Ramos (cell line): ENCODE results near the gene TET2.

Experiments
- in situ Hi-C: fragments of 300-500 bp; cut with MboI; formaldehyde crosslinking; loops from one replicate; pipeline ENCODE4 v1.14.3; 2022; ENCODE audit warnings: low sequenced_read_pairs; ENCODE audit not compliant: unreplicated experiment

Gene TET2

DNA sequence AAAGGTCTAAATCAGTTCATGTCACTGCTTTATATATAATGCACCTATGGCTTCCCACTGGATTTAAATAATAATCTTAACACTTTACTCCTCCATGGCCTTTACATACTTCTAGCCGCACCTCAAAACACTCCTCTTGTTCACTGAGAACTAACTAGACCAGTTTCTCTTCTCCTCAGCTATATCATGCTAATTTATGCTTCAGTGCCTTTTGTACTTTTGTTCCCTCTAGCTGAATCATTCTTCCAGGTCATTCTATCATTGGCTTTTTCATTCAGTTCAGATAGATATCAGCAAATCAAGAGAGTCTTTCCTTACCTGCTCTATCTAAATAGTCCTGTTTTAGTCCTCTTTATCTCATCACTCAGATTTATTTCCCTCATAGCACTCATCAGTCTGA is 64.2 kb downstream of the TET2 start:
- in situ Hi-C loops = no loop called here

DNA sequence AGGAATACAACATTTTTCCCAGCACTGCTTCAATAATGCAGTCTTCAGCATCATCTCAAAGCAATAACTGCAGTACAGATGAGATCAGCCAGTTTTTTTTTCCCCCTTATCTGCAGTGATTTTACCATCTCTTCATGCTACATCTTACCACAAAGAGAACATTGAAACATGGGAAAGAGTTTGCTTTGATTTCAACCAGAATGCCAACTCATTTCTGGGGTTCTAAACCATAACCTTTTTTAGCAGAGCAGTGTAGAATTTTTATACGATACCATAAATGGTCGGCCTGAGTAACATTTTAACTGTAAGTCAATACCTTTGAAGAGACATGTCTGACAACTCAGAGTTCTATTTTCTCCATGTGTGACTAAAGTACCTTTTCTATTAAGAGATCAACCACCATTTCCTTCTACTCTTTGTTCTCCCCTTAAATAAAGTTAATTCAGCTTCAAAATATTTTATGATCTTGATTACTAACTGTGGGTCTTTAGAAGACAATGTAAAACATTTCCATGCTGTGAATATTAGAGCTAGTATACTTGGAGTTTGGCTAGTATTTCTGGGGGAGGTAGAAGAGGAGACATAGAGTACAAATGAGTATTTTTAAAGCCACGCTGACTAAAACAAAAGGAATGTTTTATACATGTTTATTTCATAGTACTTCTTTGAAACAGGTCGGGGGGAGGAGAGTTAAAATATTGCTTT is 69.1 kb downstream of the TET2 start:
- in situ Hi-C loops = no loop called here

DNA sequence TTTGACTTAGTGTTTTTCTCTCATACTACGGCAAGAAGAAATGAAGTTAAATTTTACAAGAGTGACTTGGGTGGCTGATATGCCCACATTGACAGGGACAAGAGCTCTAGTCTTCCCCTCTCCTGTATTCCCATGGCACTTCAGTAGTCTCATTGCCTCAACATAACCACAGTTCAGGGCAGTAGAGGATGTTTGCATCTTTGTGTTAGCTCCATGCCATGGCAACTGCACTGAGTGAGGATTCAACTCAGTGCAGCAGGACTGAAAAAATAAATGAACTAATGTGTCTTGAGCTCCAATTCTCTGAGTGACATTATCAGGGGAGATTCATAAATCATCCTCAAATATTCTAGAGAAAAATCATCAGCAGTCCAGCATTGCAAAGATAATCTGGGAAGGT is 78.8 kb downstream of the TET2 start:
- in situ Hi-C loops = no loop called here

DNA sequence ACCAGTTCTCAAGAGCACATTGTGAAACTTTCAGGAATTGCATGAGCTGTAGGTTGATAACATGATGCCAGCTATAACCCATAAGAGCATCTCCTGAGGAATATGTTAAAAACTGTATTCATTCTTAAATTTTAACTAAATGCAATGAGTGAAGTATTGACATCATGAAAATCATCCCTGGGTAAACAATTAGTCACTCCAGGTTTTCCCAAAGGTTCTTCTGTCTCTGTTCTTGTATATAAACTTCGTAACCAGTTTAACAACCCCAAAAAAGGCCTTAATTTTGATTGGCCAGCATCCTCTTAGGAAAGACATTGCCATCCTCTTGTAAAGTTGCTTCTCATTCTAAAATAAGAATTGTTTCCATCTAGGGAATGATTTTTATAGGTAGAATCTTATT is 80.4 kb downstream of the TET2 start:
- in situ Hi-C loops = no loop called here

DNA sequence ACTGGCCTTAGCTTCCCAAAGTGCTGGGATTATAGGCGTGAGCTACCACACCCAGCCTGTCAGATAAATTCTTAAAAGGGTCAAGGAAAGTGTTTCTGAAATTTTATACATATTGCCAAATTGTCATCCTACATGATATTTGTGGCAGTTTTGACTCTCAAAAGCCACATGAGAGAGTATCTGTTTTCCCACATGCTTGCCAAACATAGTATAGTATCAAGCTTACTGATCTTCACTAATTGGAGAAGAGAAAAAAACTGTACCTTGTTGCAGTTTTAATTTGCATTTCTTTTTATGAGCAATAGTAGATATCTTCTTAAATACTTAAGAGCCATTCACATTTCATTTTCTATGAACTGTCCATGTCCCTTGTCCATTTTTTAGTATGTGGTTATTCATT is 83.6 kb downstream of the TET2 start:
- in situ Hi-C loops = no loop called here

DNA sequence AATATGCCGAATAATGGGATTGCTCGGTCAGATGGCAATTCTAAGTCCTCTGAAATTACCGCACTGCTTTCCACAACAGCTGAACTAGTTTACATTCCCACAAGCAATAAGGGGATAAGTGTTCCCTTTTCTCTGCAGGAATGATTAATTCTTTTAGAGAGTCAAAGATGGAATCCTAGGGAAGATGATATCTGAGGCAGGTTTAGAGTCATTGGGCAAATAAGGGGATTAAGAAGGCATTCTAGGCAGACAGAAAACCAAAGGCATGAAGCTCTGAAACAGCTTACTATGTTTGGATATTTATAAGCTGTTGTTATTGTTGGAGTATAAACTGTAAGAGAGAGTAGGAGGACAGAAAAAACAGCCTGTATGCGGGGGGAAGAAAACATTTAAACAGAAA is 85.7 kb downstream of the TET2 start:
- in situ Hi-C loops = no loop called here

DNA sequence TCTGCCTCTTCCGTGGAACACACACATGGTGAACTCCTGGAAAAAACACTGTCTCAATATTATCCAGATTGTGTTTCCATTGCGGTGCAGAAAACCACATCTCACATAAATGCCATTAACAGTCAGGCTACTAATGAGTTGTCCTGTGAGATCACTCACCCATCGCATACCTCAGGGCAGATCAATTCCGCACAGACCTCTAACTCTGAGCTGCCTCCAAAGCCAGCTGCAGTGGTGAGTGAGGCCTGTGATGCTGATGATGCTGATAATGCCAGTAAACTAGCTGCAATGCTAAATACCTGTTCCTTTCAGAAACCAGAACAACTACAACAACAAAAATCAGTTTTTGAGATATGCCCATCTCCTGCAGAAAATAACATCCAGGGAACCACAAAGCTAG is 87.9 kb downstream of the TET2 start:
- in situ Hi-C loops = no loop called here

DNA sequence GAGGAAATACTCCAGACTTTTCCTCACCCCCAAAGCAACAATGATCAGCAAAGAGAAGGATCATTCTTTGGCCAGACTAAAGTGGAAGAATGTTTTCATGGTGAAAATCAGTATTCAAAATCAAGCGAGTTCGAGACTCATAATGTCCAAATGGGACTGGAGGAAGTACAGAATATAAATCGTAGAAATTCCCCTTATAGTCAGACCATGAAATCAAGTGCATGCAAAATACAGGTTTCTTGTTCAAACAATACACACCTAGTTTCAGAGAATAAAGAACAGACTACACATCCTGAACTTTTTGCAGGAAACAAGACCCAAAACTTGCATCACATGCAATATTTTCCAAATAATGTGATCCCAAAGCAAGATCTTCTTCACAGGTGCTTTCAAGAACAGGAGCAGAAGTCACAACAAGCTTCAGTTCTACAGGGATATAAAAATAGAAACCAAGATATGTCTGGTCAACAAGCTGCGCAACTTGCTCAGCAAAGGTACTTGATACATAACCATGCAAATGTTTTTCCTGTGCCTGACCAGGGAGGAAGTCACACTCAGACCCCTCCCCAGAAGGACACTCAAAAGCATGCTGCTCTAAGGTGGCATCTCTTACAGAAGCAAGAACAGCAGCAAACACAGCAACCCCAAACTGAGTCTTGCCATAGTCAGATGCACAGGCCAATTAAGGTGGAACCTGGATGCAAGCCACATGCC is 89.7 kb downstream of the TET2 start:
- in situ Hi-C loops = no loop called here

DNA sequence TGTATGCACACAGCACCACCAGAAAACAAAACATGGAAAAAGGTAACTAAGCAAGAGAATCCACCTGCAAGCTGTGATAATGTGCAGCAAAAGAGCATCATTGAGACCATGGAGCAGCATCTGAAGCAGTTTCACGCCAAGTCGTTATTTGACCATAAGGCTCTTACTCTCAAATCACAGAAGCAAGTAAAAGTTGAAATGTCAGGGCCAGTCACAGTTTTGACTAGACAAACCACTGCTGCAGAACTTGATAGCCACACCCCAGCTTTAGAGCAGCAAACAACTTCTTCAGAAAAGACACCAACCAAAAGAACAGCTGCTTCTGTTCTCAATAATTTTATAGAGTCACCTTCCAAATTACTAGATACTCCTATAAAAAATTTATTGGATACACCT is 90.2 kb downstream of the TET2 start:
- in situ Hi-C loops = no loop called here

DNA sequence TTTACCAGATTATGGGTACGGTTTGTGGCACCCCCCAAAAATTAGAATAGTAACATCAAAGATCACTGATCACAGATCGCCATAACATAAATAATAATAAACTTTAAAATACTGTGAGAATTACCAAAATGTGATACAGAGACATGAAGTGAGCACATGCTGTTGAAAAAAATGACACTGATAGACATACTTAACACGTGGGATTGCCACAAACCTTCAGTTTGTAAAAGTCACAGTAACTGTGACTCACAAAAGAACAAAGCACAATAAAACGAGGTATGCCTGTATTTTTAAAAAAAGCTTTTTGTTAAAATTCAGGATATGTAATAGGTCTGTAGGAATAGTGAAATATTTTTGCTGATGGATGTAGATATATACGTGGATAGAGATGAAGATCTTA is 93.4 kb downstream of the TET2 start:
- in situ Hi-C loops = no loop called here

DNA sequence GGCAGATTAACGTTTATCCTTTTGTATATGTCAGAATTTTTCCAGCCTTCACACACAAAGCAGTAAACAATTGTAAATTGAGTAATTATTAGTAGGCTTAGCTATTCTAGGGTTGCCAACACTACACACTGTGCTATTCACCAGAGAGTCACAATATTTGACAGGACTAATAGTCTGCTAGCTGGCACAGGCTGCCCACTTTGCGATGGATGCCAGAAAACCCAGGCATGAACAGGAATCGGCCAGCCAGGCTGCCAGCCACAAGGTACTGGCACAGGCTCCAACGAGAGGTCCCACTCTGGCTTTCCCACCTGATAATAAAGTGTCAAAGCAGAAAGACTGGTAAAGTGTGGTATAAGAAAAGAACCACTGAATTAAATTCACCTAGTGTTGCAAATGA is 94.8 kb downstream of the TET2 start:
- in situ Hi-C loops = no loop called here

DNA sequence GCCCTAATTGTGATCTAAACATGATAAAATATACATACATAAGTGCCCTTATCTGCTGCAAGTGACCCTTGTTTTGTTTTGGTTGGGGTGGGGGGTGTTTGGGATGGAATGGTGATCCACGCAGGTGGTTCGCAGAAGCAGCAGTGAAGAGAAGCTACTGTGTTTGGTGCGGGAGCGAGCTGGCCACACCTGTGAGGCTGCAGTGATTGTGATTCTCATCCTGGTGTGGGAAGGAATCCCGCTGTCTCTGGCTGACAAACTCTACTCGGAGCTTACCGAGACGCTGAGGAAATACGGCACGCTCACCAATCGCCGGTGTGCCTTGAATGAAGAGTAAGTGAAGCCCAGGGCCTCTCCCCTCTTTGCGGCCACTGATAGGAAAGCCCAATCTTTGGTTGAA is 96.8 kb downstream of the TET2 start:
- in situ Hi-C loops = no loop called here

DNA sequence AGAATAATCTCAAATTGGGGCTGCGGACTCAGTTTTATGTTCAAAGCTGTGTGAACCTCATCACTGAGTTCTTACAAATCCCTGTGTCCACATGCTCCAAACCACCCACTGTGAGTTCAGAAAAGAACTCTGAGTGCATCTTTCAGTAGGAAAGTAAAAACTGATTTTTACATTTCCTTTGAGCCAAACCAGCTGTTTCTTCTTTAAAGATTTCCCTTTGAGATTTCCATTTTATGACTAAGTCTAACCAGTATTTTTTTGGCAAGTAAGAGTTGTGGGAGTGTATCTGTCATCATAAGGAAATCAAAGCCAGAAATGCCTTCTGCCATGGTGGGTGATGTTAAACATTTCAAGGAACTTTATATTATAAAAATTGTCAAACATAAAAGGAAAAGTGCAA is 100.0 kb downstream of the TET2 start:
- in situ Hi-C loops = no loop called here

DNA sequence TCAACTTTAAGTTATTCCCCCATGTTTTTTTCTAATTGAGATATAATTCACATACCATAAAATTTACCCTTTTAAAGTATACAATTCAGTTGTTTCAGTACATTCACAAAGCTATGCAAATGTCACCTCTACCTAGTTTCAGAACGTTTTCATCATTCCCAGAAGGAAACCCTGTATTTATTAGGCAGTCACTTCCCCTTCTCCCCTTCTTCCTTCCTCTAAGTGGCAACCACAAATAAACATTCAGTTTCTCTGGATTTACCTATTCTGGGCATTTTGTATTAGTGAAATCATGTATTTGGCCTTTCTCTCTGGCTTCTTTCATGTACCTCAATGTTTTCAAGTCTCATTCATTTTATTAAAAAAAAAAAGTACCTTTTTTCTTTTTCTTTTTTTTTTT is 101.9 kb downstream of the TET2 start:
- in situ Hi-C loops = no loop called here

DNA sequence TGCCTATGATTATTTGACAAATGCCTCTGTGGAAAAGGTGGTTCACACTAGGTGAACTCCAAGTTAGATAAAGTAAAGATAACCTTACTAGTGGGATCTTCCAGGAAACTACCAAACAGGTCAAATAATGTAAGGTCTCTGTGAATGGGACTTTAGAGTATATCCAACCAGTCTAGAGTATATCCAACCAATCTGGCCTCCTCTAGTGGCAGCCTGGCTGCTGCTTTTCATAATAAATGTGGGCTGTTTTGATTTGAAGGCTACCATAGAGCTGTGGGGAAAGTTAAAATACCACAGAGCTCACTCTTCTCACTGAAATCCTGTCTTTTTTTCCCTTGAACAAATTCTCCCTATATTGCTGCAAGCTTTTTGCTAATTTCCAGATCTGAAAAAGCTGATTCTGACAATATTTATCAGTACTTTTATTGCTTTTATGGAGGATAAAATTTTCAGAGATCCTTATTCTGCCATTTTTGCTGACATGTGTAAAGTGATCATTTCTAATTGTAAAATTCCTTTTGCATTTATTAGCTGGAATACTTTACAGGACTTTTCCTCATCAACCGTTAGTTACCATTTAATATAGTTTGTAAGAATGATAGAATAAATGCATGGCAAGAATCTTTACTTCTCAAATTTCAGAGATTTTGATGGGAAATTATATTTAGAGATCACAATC is 111.3 kb downstream of the TET2 start:
- in situ Hi-C loops = no loop called here

DNA sequence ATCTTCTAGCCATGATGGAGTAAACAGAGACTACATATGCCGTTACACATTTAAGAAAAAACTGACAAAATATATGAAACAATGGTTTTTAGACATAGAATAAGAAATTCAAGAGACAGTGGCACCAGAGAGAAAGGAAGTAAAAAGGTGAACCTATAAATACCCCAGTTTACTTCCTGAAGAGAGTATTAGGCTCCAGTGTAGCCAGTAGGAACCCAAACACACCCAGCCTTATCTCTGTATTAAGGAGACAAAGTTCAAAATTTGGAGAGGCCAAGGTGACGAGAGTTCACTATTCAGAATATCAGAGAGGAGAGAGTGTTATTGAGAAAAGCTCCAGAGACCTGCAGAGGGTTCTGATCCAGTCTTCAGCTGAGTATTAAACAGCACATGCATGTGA is 119.0 kb downstream of the TET2 start:
- in situ Hi-C loops = no loop called here

DNA sequence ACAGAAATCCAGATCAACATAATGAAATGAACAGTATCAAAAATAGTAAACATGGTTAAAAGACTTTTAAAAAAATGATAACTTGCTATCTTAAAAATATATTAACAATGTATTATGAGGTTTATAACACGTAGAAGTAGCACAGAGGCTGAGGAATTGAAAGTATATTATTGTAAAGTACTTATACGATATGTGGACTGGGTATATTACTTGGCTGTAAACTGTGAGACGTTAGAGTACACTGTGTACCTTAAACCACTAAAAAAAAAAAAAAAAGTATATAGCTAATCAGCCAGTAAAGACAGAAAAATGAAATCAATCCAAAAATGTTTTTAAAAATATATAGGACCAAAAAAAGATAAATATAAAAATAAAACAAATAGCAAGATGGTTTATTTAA is 120.6 kb downstream of the TET2 start:
- in situ Hi-C loops = no loop called here

DNA sequence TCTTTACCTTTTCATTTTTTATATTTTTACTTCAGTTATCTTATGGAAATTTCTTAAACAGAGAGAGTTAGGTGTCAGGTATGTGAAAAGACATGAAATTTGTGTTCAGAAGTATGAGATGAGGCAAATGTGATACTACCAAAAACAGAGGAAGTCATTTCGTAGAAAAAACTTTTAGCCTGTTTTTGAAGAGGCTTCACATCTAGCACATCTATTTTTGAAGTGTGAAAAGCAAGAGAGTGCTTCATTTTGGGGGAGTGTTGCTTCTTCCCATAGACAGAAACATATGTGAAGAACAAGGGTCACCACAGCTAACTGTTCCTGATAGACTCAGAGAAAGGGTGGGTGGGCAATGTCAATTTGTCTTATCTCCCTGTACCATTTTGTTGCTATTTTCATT is 125.3 kb downstream of the TET2 start:
- in situ Hi-C loops = no loop called here

DNA sequence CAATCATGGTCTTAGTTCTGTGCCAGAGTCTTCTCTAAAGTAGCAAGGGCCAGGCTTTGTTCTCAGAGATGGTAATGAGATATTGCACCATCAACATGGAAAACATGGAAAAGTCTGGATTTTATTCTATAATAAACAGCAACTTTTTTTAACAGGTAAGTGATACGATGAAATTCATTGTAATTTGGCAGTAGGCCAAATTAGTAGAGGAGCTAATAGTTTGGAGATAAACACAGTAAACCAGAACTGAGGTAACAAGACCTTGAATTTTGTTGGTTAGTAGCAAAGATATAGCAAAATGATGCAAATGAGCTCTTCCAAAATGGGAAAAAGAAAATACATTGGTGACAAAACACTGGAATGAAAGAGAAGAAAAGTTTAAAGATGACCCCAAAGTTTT is 126.6 kb downstream of the TET2 start:
- in situ Hi-C loops = no loop called here

DNA sequence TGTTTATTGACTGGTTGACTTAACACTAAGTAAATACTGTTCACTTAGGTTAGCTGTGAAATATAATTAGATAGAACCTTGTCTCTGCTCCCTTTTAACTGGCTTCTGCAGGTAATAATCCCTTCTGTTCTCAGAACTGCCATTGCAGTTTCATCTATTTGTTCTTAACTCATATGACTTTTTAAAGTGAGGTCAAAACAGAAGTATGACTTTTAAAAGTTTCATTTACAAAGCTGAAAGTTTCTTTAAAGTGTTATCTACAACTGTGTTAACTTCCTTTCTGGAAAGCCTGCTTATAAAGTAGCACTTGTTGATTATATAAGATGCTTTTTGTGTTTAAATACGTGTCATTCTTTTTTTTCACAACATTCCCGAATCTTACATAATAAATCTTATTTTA is 127.4 kb downstream of the TET2 start:
- in situ Hi-C loops = no loop called here

DNA sequence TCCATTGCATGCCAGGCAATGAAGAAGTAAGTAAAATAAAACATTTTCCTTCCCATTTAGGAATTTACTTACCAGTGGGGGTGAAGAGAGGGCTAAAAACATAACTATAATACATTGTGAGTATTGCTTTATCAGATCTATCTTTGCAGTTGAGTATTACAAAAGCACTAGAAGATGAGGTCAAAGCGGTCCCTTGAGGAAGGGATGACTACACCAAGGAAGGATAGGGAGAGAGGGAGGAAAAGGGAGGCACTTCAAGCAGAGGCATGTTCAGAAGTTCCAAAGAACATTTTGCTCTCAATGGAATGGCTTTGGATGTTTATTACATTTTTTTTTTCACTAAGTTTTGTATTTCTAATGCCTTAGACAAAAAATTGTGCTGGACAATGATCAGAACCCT is 127.8 kb downstream of the TET2 start:
- in situ Hi-C loops = no loop called here
